Left ventricle myocardium superior (tissue), 1 donor: ENCODE data around the gene JKAMP. TPM values are rescaled to one million over a fixed set of nuclear protein-coding genes. Genes with fewer than 3 reads are reported as not detected.
"Not testable (repeated sequence)": the region's sequence is repeated elsewhere in the genome, so short reads cannot be mapped to it uniquely, and the experiment has no call there.

Source experiments
- ATAC-seq: fragments of 200-7000 bp; cut with Tn5 transposase; one replicate; pipeline ENCODE4 v1.9.1; 2020; ENCODE audit warnings: mild to moderate bottlenecking, moderate library complexity
- DNase-seq: peaks from one replicate; pipeline ENCODE4 v3.0.0-alpha.2; 2020
- intact Hi-C: fragments of 100-400 bp; cut with micrococcal nuclease; formaldehyde crosslinking; loops from one replicate; pipeline ENCODE4 v1.11.0; 2022
- long read RNA-seq: library from polyadenylated mRNA; unstranded; transcript quantifications from one replicate; pipeline ENCODE4 v2.0.0, GENCODE V29; 2021
- total RNA-seq: library from RNA; stranded (reverse); fragmentation: NEBNext Ultra II Directional; extraction: Animal tissue kit (Norgen Biotek cat#: 25700); gene quantifications from one replicate; pipeline ENCODE4 v1.2.1, GENCODE V29; 2021
- donor health status: DM: no; HTN: yes; CAD: no; lungs with severe emphysema.

Gene JKAMP
- total RNA-seq, result 27.8 TPM
- long read RNA-seq, transcript JKAMP-203 (7 exons, 1,636 nt), result minor isoform, 18 of 61 reads
- long read RNA-seq, transcript JKAMP-201 (7 exons, 1,726 nt), result major isoform, 35 of 61 reads
- long read RNA-seq, partial matches to known transcripts, result 1 of 61 reads
- long read RNA-seq, other reads (novel, unspliced or antisense), result 6 of 61 reads

- DNase-seq, result peak; percentile 99
- peak; percentile 97 for ATAC-seq
- intact Hi-C loops, result no loop called here
Measured at GRCh38 chr14:59483819-59484638, at the start of gene JKAMP, which contains the start of gene L3HYPDH. TSS of gene JKAMP (plus strand) at chr14:59484517. CDS start at chr14:59484590, 73 bp downstream. TSS of gene L3HYPDH (minus strand) at chr14:59484408. CDS start at chr14:59484316, 92 bp downstream.

GRCh38 chr14:59435101-59435500, 49.2 kb upstream of the JKAMP start:
- intact Hi-C loops, result no loop called here
- ATAC-seq, result no peak
- no peak for DNase-seq

DNA sequence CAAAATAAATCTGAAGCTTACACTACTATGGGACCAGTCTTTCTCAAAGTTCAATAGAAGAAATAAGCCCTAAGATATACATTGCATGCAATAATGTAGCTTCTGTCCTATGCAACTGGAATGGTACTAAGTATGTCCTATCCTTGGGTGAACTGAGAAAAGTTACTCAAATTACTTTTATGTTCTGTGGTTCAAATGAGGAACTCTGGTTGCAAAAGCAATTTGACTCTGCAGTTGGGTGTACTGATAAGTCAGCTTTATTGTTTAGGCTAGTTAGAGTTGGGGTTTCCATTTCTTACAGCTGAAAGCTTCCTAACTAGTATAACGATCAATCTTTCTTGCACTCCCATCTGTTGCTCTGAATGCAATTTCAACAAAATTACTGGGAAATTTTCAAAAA, 48.3 kb upstream of the JKAMP start:
- no peak for ATAC-seq
- no peak for DNase-seq
- intact Hi-C loops, result no loop called here

DNA sequence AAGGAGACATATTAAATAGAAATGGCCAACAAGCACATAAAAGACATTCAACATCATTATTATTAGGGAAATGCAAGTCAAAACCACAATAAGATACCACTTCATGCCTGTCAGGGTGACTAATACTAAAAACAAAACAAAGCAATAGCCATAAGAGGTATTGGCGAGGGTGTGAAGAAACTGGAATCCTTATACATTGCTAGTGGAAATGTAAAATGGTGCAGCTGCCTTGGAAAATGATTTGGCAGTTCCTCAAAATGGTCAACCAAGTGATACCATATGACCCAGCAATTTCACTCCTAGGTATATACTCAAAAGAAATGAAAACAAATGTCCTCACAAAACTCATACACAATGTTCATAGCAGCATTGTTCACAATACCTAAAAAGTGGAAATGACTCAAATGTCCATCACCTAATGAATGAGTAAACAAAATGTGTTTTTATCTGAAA, 46.1 kb upstream of the JKAMP start:
- intact Hi-C loops, result no loop called here
- no peak for DNase-seq
- no peak for ATAC-seq

- intact Hi-C loops, result no loop called here
- peak; percentile 78 for ATAC-seq
- no peak for DNase-seq
Measured at GRCh38 chr14:59439256-59439965, 44.9 kb upstream of the JKAMP start.

DNA sequence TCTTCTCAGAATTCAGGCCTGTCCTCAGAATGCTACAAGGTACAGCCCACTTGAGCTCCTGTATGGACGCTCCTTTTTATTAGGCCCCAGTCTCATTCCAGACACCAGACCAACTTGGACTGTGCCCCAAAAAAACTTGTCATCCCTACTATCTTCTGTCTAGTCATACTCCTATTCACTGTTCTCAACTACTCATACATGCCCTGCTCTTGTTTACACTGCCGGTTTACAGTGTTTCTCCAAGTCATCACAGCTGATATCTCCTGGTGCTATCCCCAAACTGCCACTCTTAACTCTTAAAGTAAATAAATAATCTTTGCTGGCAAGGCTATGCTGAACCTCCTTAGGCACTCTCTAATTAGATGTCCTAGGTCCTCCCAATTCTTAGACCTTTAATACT, 35.6 kb upstream of the JKAMP start:
- ATAC-seq, result not testable (repeated sequence)

GRCh38 chr14:59450716-59451115, 33.6 kb upstream of the JKAMP start:
- DNase-seq, result no peak
- intact Hi-C loops, result no loop called here
- ATAC-seq, result no peak

More for the DNA sequence above, 35.6 kb upstream of the JKAMP start:
- intact Hi-C loops, DNase-seq: not testable (repeated sequence)

- intact Hi-C loops, result no loop called here
- DNase-seq (no peak), ATAC-seq (no peak)
Measured at GRCh38 chr14:59451849-59452248, 32.5 kb upstream of the JKAMP start.

GRCh38 chr14:59454139-59454538, 30.2 kb upstream of the JKAMP start:
- ATAC-seq (peak; percentile 93), DNase-seq (no peak)
- intact Hi-C loops, result no loop called here

GRCh38 chr14:59455411-59455810, 28.9 kb upstream of the JKAMP start:
- no peak for ATAC-seq
- no peak for DNase-seq
- intact Hi-C loops, result no loop called here

GRCh38 chr14:59458486-59458885, 25.8 kb upstream of the JKAMP start:
- ATAC-seq (no peak), DNase-seq (no peak)
- intact Hi-C loops, result no loop called here

- no peak for ATAC-seq
Measured at GRCh38 chr14:59460378-59460777, 23.9 kb upstream of the JKAMP start.

GRCh38 chr14:59461891-59462290, 22.4 kb upstream of the JKAMP start:
- ATAC-seq, result no peak

More at GRCh38 chr14:59460378-59460777, 23.9 kb upstream of the JKAMP start:
- intact Hi-C loops, result no loop called here
- no peak for DNase-seq

DNA sequence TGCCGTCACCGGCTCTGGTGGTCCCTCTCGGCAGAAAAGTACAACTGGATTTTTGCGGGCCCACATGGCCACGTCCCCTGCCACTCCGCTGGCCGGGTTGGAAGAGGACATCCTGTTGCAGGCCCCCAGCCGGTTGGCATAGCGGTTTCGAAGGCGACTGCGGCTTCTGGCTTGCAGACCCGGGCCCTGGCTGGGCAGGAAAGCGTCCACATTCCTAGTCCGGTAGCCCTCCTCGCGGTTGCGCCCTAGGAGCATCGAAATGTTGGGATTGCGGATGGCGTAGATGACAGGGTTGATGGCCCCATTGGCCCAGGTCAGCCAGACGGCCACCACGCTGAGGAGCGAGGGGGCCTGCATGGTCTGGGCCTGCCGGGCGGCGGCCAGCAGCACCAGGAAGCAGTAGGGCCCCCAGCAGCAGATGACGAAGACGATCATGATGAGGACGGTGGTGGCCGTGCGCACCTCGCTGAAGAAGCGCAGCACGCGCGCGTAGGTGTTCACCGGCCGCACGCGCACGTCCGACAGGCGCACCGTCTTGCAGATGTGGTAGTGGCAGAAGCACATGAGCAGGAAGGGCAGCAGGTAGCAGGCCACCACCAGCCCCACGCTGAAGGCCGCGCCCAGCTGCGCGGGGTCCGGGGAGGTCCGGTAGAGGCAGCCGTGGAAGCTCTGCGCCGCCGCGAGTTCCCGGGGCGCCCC, 20.4 kb upstream of the JKAMP start:
- intact Hi-C loops, result no loop called here
- no peak for ATAC-seq
- DNase-seq, result no peak

More at GRCh38 chr14:59461891-59462290, 22.4 kb upstream of the JKAMP start:
- intact Hi-C loops, result no loop called here
- no peak for DNase-seq

DNA sequence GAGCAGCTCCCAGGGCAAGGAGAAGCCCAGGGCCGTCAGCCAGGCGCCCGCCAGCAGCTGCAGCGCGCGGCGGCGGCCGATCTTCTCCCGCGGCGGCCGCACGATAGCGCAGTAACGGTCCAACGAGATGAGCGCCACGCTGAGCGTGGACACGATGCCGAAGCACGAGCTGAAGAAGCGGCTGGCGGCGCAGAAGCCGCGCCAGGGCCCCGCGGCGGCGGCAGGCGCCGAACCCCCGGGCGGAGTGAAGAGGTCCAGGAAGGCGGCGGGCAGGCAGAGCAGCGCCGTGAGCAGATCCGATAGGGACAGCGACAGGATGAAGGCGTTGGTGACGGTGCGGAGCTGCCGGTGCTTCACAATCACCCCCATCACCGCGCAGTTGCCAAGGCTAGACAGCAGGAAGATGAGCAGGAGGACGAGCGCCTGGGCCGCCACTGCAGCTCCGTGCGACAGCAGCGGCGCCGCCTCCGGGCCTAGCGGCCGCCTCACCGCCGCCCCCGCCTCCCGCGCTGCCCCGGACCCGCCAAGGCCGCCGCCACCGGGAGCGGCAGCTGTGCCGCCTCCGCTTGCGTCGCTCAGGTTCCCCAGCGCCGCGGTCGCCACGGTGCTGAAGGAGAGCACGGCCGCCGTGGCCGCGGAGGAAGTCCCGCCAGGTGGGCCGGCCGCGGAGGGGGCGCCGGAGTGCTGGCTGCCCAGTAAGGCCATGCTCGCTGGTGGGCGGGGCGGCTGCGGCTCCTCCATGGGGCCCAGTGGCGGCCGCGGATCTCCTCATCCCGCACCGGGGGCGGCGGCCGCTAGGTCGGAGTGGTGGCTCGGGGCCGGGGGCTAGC, 19.6 kb upstream of the JKAMP start:
- ATAC-seq (peak; percentile 95), DNase-seq (peak; percentile 85)
- intact Hi-C loops, result no loop called here

DNA sequence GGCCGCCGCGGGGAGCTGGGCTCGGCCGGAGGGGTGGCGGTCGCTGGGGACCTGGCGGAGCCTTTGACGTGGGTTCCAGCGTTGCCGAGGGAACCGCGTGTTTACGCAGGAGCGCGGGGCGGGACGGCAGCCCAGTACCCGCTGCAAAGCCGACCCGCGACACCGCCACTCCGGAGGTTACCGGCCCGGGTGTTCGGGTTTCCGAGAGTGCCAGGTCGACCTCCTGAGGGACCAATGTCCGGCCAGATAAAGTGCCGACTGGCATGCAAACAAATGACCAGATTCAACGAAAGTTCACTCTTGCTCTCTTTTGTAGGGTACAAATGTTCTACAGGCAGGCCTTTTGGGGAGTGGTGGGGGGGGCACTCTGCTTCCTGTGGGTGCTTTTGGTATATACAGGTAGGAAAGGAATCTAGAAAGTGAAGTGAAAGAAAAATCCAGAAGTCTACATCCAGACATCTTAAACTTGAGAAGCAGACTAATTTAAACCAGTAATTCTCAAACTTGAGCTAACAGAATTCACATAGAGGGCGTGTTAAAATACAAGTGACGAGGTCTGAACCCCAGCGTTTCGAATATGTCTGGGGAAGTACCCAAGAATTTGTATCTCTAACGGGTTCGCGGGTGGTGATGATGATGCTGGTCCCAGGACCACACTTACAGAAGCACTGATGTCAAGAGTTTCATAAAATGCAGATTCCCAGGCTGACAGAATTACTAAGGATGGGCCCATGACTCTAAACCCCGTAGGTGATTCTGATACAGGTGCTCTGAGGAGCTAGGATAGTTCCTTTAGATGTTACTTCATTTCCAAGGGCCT, 18.8 kb upstream of the JKAMP start, which contains the start of gene GPR135:
TSS of gene GPR135 (minus strand) at position 65 of the 820 bp plus-strand sequence. CDS start 154 bp downstream, outside the sequence.
- ATAC-seq (peak; percentile 71), DNase-seq (no peak)
- intact Hi-C loops, result no loop called here

GRCh38 chr14:59474172-59474571, 10.1 kb upstream of the JKAMP start:
- intact Hi-C loops, result no loop called here
- ATAC-seq (no peak), DNase-seq (no peak)
